Activated naive CD4-positive, alpha-beta T cell treated with anti-CD3 and anti-CD28 coated beads, Interleukin-2, amount 50 U/mL, for 24 hours (primary cell): Measurements from ENCODE around the gene PEAK1.

ENCODE experiments used
- H3K27ac Mint-ChIP-seq: one replicate; pipeline ENCODE4 v1.8.0; 2021; ENCODE audit warnings: mild to moderate bottlenecking, mixed read lengths
- H3K27me3 Mint-ChIP-seq: one replicate; pipeline ENCODE4 v1.8.0; 2021; ENCODE audit warnings: mixed read lengths
- H3K36me3 Mint-ChIP-seq: one replicate; pipeline ENCODE4 v1.8.0; 2021; ENCODE audit warnings: mixed read lengths
- H3K4me1 Mint-ChIP-seq: one replicate; pipeline ENCODE4 v1.8.0; 2021; ENCODE audit warnings: mixed read lengths
- H3K4me3 Mint-ChIP-seq: one replicate; pipeline ENCODE4 v1.8.0; 2021; ENCODE audit warnings: mild to moderate bottlenecking, mixed read lengths
- H3K9me3 Mint-ChIP-seq: one replicate; pipeline ENCODE4 v1.8.0; 2021; ENCODE audit warnings: mixed read lengths

Gene PEAK1

GRCh38 chr15:77096541-77096940 lies 323.4 kb downstream of the PEAK1 start:
- no peaks in the 10 kb centered on the region for H3K36me3 Mint-ChIP-seq

GRCh38 chr15:77096138-77096537 lies 323.8 kb downstream of the PEAK1 start:
- Mint-ChIP-seq H3K4me1 (no peaks in the 10 kb centered on the region), H3K4me3 (no peak overlapping the region), H3K27me3 (no peaks in the 10 kb centered on the region), H3K9me3 (no peaks in the 10 kb centered on the region), H3K36me3 (no peaks in the 10 kb centered on the region), H3K27ac (no peak overlapping the region)

More at GRCh38 chr15:77096541-77096940, 323.4 kb downstream of the PEAK1 start:
- Mint-ChIP-seq H3K27ac (no peak overlapping the region), H3K9me3 (no peaks in the 10 kb centered on the region), H3K4me1 (no peaks in the 10 kb centered on the region), H3K4me3 (no peak overlapping the region), H3K27me3 (no peaks in the 10 kb centered on the region)

GRCh38 chr15:77094397-77095030 lies 325.4 kb downstream of the PEAK1 start:
- H3K9me3 Mint-ChIP-seq: no peaks in the 10 kb centered on the region
- no peaks in the 10 kb centered on the region for H3K27me3 Mint-ChIP-seq
- H3K4me1 Mint-ChIP-seq: no peaks in the 10 kb centered on the region
- no peak overlapping the region for H3K4me3 Mint-ChIP-seq
- no peaks in the 10 kb centered on the region for H3K36me3 Mint-ChIP-seq
- no peak overlapping the region for H3K27ac Mint-ChIP-seq

GRCh38 chr15:77093436-77093835 lies 326.5 kb downstream of the PEAK1 start:
- H3K4me1 Mint-ChIP-seq: no peaks in the 10 kb centered on the region
- H3K9me3 Mint-ChIP-seq: no peaks in the 10 kb centered on the region
- no peaks in the 10 kb centered on the region for H3K36me3 Mint-ChIP-seq
- H3K27me3 Mint-ChIP-seq: no peaks in the 10 kb centered on the region
- no peak overlapping the region for H3K4me3 Mint-ChIP-seq
- H3K27ac Mint-ChIP-seq: no peak overlapping the region

- no peak overlapping the region for H3K27ac Mint-ChIP-seq
- H3K4me3 Mint-ChIP-seq: no peak overlapping the region
- H3K27me3 Mint-ChIP-seq: no peaks in the 10 kb centered on the region
- no peaks in the 10 kb centered on the region for H3K36me3 Mint-ChIP-seq
- H3K9me3 Mint-ChIP-seq: no peaks in the 10 kb centered on the region
- no peaks in the 10 kb centered on the region for H3K4me1 Mint-ChIP-seq
These were observed 328.8 kb downstream of the PEAK1 start for GRCh38 chr15:77091097-77091496.

GRCh38 chr15:77087213-77087612 lies 332.7 kb downstream of the PEAK1 start:
- Mint-ChIP-seq H3K4me1 (peaks cover 9% of the 10 kb centered on the region), H3K27ac (no peak overlapping the region), H3K4me3 (no peak overlapping the region), H3K27me3 (no peaks in the 10 kb centered on the region), H3K36me3 (no peaks in the 10 kb centered on the region), H3K9me3 (no peaks in the 10 kb centered on the region)

GRCh38 chr15:77085297-77085696 lies 334.6 kb downstream of the PEAK1 start:
- Mint-ChIP-seq H3K9me3 (no peaks in the 10 kb centered on the region), H3K36me3 (no peaks in the 10 kb centered on the region), H3K4me3 (no peak overlapping the region), H3K27ac (no peak overlapping the region), H3K4me1 (peaks cover 9% of the 10 kb centered on the region), H3K27me3 (no peaks in the 10 kb centered on the region)

GRCh38 chr15:77084436-77084835 lies 335.5 kb downstream of the PEAK1 start:
- Mint-ChIP-seq H3K27me3 (no peaks in the 10 kb centered on the region), H3K27ac (no peak overlapping the region), H3K9me3 (no peaks in the 10 kb centered on the region), H3K36me3 (no peaks in the 10 kb centered on the region), H3K4me3 (no peak overlapping the region), H3K4me1 (peaks cover 9% of the 10 kb centered on the region)

GRCh38 chr15:77083381-77084160 lies 336.3 kb downstream of the PEAK1 start:
- Mint-ChIP-seq H3K4me3 (peak overlapping the region; percentile 74), H3K9me3 (no peaks in the 10 kb centered on the region), H3K4me1 (peaks cover 9% of the 10 kb centered on the region), H3K27me3 (no peaks in the 10 kb centered on the region), H3K27ac (no peak overlapping the region), H3K36me3 (no peaks in the 10 kb centered on the region)

- Mint-ChIP-seq H3K4me3 (no peak overlapping the region), H3K9me3 (no peaks in the 10 kb centered on the region), H3K27ac (no peak overlapping the region), H3K4me1 (peaks cover 9% of the 10 kb centered on the region), H3K36me3 (no peaks in the 10 kb centered on the region), H3K27me3 (no peaks in the 10 kb centered on the region)
These were observed 337.9 kb downstream of the PEAK1 start for GRCh38 chr15:77081971-77082370.

GRCh38 chr15:77076323-77076915 lies 343.5 kb downstream of the PEAK1 start:
- Mint-ChIP-seq H3K9me3 (no peaks in the 10 kb centered on the region), H3K4me3 (no peak overlapping the region), H3K36me3 (no peaks in the 10 kb centered on the region), H3K27ac (no peak overlapping the region), H3K27me3 (no peaks in the 10 kb centered on the region), H3K4me1 (peaks cover 8% of the 10 kb centered on the region)

GRCh38 chr15:77075528-77075927 lies 344.4 kb downstream of the PEAK1 start:
- peaks cover 12% of the 10 kb centered on the region for H3K4me1 Mint-ChIP-seq
- no peak overlapping the region for H3K4me3 Mint-ChIP-seq
- H3K27me3 Mint-ChIP-seq: no peaks in the 10 kb centered on the region
- H3K27ac Mint-ChIP-seq: no peak overlapping the region
- H3K36me3 Mint-ChIP-seq: no peaks in the 10 kb centered on the region
- no peaks in the 10 kb centered on the region for H3K9me3 Mint-ChIP-seq

GRCh38 chr15:77074350-77074749 lies 345.6 kb downstream of the PEAK1 start:
- H3K4me1 Mint-ChIP-seq: peaks cover 19% of the 10 kb centered on the region
- no peak overlapping the region for H3K4me3 Mint-ChIP-seq
- no peaks in the 10 kb centered on the region for H3K27me3 Mint-ChIP-seq
- H3K9me3 Mint-ChIP-seq: no peaks in the 10 kb centered on the region
- H3K27ac Mint-ChIP-seq: no peak overlapping the region
- no peaks in the 10 kb centered on the region for H3K36me3 Mint-ChIP-seq

GRCh38 chr15:77071305-77072223 lies 348.3 kb downstream of the PEAK1 start:
- Mint-ChIP-seq H3K36me3 (peaks cover 2% of the 10 kb centered on the region), H3K9me3 (no peaks in the 10 kb centered on the region), H3K4me3 (peak overlapping the region; percentile 79), H3K27ac (peak overlapping the region; percentile 86), H3K4me1 (peaks cover 41% of the 10 kb centered on the region), H3K27me3 (no peaks in the 10 kb centered on the region)

GRCh38 chr15:77070495-77071304 lies 349.2 kb downstream of the PEAK1 start, which contains the start of gene TSPAN3:
TSPAN3 (minus strand) TSS chr15:77071109; CDS start chr15:77070954, 155 bp downstream.
- Mint-ChIP-seq H3K4me1 (peaks cover 41% of the 10 kb centered on the region), H3K9me3 (no peaks in the 10 kb centered on the region), H3K27ac (peak within 1 kb of the TSS; percentile 86), H3K4me3 (peak within 1 kb of the TSS; percentile 84), H3K27me3 (no peaks in the 10 kb centered on the region), H3K36me3 (peaks cover 2% of the 10 kb centered on the region)
